Subcutaneous abdominal adipose tissue (tissue), 5 donors: ENCODE data around the gene KIAA2012.

Source experiments
- H3K27ac ChIP-seq: one replicate; pipeline ENCODE4 v1.7.0; 2013; ENCODE audit warnings: low read depth, mild to moderate bottlenecking, inconsistent platforms, low read length, moderate library complexity
- H3K27me3 ChIP-seq, 5 donors: one replicate each; pipeline ENCODE4 v1.7.0; 2013; ENCODE audit warnings: low read length in 5 of 5, inconsistent platforms in 1 of 5; ENCODE audit not compliant: control insufficient read depth in 5 of 5, insufficient read depth in 4 of 5
- H3K36me3 ChIP-seq, 5 donors: one replicate each; pipeline ENCODE4 v1.7.0; 2013; ENCODE audit warnings: low read length in 5 of 5; ENCODE audit not compliant: control insufficient read depth in 5 of 5, insufficient read depth in 5 of 5
- H3K4me1 ChIP-seq, 5 donors: one replicate each; pipeline ENCODE4 v1.7.0; 2013; ENCODE audit warnings: low read length in 5 of 5, mild to moderate bottlenecking in 3 of 5, moderate library complexity in 1 of 5; ENCODE audit not compliant: control insufficient read depth in 5 of 5, insufficient read depth in 5 of 5
- H3K4me3 ChIP-seq, 5 donors: one replicate each; pipeline ENCODE4 v1.7.0; 2013; ENCODE audit warnings: low read length in 5 of 5, low read depth in 1 of 5
- H3K9ac ChIP-seq, 5 donors: one replicate each; pipeline ENCODE4 v1.7.0; 2013; ENCODE audit warnings: low read length in 5 of 5, mild to moderate bottlenecking in 4 of 5, moderate library complexity in 3 of 5
- H3K9me3 ChIP-seq, 5 donors: one replicate each; pipeline ENCODE4 v1.7.0; 2013; ENCODE audit warnings: low read length in 5 of 5; ENCODE audit not compliant: control insufficient read depth in 5 of 5
- donor health status: healthy.
- donor health status: healthy.
- donor health status: healthy.
- donor health status: healthy.
- donor health status: healthy.

Gene KIAA2012

DNA sequence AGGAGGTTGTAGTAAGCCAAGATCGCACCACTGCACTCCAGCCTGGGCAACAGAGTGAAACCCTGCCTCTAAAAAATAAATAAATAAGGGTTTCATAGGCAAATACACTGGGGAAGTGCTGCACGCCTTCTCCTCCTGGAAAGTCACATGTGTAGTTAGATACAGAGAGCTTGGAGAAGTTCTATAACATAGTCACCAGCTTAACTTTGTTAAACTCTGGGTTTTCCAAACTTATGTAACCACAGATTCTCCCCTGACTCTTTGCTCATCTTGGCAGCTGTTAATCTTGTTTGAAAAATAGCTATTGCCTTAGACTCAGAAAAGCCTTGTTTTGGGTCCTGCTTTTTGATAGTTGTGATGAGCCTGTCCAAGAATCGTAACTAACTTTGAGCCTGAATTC is 25.2 kb downstream of the KIAA2012 start:
- Histone ChIP-seq H3K9ac (no peak overlapping the region), H3K27me3 (no peaks in the 10 kb centered on the region), H3K4me1 (no peaks in the 10 kb centered on the region), H3K9me3 (no peaks in the 10 kb centered on the region), H3K4me3 (no peak overlapping the region), H3K27ac (no peak overlapping the region), H3K36me3 (no peaks in the 10 kb centered on the region)

DNA sequence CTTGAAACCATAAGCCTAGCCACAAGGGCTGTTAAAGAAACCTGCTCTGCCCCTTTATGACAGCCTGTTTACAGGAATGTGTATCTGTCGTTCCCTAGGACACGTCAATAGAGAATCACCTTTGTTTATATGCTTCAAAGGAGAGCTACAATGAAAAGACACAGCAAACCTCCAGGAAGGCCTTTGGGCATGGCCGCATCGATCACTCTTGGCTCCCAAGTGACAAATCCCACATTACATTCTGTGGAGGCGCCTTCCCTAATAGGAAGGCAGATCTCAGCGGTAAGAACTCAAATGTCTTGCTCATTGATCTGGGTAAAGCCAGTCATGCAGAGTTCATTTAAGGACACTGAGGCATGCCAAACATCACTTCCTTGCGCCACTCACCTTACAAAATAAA is 26.5 kb downstream of the KIAA2012 start:
- Histone ChIP-seq H3K27ac (no peak overlapping the region), H3K9me3 (no peaks in the 10 kb centered on the region), H3K9ac (no peak overlapping the region), H3K36me3 (no peaks in the 10 kb centered on the region), H3K4me1 (no peaks in the 10 kb centered on the region), H3K4me3 (no peak overlapping the region), H3K27me3 (no peaks in the 10 kb centered on the region)

DNA sequence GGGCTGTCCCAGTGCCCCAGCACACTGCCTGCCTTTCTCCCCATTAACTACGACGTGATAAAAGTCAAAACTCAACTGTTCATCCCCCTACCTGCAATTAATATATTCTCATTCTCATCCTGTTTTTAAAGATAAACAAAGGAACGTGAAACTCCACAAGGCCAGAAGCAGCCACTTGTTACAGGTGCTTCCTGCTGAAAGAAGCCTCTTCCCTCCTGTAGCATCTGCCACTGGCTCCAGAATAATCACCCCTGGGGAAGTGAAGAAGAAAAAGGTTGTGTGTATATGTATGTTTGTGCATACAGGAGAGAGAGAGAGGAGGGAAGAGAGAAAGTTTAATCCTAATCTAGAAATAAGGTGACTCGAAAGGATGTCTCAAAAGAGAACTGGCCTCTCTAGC is 27.1 kb downstream of the KIAA2012 start:
- H3K9ac ChIP-seq: no peak overlapping the region
- H3K36me3 ChIP-seq: no peaks in the 10 kb centered on the region
- no peak overlapping the region for H3K4me3 ChIP-seq
- H3K9me3 ChIP-seq: no peaks in the 10 kb centered on the region
- H3K4me1 ChIP-seq: no peaks in the 10 kb centered on the region
- no peaks in the 10 kb centered on the region for H3K27me3 ChIP-seq
- H3K27ac ChIP-seq: no peak overlapping the region

DNA sequence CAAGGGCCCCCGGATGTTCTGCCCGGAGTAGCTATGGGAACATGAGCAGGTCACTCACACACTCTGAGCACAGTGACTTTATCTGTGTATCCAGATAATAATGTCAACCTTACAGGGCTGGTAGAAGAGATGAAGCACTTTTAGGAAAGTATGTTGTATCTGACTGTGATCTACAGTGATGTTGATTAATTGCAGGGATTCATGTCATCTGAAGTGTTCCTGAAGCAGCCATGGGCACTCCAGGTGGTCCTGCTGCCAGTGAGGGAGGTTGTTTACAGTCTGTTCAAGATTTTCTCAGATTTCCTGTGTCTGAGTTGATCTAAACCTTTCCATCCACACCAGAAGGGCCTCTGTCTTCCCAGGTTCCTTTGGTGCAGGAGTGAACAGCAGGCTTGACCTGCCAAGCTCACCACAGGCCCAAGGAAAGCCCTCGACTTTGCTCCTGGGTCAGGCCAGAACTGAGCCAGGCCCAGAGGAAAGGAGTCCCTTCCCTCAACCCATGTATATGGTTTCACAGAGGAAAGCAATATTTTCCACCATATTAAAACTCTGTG is 28.0 kb downstream of the KIAA2012 start:
- Histone ChIP-seq H3K4me1 (no peaks in the 10 kb centered on the region), H3K4me3 (no peak overlapping the region), H3K27ac (no peak overlapping the region), H3K9me3 (no peaks in the 10 kb centered on the region), H3K36me3 (no peaks in the 10 kb centered on the region), H3K9ac (no peak overlapping the region), H3K27me3 (peaks cover 0 to 3% (median 0%) of the 10 kb centered on the region in 5 donors)

DNA sequence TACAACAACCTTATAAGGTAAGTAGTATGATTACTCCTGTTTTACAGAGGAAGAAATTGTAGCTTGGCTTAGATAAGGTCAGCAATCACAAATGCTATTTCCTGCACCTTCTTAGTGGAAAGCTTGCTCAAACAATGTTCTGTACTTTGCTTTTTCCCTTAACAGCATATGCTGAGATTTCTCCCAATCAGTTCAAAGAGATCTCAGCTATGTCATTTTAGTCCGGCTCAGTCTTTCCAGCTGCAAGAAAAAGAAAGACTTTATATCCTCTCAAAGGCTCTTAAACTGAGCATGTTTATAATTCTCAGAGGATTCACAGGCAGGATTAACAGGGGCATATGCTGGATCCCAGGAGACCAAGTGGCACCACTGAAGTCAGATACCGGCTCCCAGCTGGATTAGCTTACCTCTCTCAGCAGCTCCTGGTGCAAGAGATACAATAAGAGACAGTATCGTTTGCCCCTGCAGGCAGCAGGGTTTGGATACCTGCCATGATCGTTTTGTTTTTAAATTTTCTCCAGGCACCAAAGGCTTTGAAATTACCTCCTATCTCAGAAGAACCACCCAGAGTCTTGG is 29.5 kb downstream of the KIAA2012 start:
- Histone ChIP-seq H3K27me3 (peaks cover 0 to 3% (median 0%) of the 10 kb centered on the region in 5 donors), H3K9ac (no peak overlapping the region), H3K4me1 (no peaks in the 10 kb centered on the region), H3K9me3 (no peaks in the 10 kb centered on the region), H3K36me3 (no peaks in the 10 kb centered on the region), H3K4me3 (no peak overlapping the region), H3K27ac (no peak overlapping the region)

DNA sequence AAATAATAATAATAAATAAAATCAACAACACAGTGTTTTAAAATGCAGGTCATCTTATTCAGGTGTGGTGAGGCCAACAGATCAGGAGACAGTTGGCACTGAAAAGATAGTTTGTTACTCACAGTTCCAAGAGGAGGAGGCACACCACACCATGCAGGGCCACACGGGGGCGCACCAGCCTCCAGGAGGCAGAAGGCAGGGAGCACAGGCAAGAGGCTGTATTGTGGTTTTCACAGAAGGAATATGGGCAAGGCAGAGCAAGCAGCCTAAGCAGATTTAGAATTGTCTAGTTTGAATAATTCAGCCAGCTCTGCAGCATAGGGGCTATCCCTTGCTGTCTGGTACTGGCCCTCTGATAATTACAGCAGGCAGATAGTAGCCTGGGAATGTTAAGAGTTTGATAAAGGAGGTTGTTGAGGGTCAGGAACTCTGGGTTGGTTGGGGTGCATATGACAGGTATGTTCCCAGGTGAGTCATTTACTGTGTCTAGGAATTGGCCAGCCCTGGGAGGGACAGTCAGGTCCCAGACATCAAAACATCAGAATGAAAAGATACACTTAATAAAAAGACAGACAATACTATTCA is 31.3 kb downstream of the KIAA2012 start:
- no peak overlapping the region for H3K4me3 ChIP-seq
- no peaks in the 10 kb centered on the region for H3K9me3 ChIP-seq
- H3K4me1 ChIP-seq: peaks cover 0 to 6% (median 3%) of the 10 kb centered on the region in 5 donors
- H3K9ac ChIP-seq: no peak overlapping the region
- peaks cover 0 to 3% (median 0%) of the 10 kb centered on the region in 5 donors for H3K27me3 ChIP-seq
- no peaks in the 10 kb centered on the region for H3K36me3 ChIP-seq
- H3K27ac ChIP-seq: no peak overlapping the region

DNA sequence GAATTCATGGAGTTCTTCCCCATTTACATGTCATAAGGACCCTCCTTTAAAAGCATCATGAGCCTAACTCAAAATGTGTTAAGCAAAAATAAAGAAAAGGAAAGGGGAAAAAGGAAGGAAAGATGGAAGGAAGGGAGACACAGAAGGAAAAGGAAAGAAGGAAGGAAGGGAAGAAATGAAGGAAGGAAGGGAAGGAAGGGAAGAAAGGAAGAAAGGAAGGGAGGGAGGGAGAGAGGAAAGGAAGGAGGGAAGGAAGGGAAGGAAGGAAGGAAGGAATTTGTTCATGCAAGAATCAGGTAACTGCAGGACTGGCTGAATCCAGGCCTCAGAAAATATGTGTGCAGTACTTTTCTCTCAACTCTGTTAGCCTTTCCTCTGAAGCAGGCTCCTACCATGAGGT is 32.0 kb downstream of the KIAA2012 start:
- no peak overlapping the region for H3K4me3 ChIP-seq
- no peaks in the 10 kb centered on the region for H3K36me3 ChIP-seq
- H3K27me3 ChIP-seq: peaks cover 0 to 3% (median 0%) of the 10 kb centered on the region in 5 donors
- H3K27ac ChIP-seq: no peak overlapping the region
- H3K9me3 ChIP-seq: no peaks in the 10 kb centered on the region
- H3K4me1 ChIP-seq: peaks cover 0 to 13% (median 10%) of the 10 kb centered on the region in 5 donors
- H3K9ac ChIP-seq: no peak overlapping the region

DNA sequence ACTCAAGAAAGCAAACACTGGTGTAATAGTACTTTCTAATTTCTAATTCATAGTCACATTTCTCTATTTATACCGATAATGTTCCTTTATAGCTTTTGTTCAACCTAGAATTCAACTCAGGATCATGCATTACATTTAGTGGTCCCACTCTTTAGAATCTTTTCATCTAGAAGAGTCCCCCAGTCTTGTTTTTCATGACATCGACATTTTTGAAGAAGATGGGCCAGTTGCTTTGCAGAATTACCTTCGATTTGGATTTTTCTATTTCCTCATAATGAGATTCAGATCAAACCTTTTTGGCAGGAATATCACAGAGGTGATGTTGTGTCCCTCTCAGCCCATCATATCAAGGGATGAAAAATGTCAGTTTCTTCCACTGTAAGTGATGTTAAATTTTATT is 35.3 kb downstream of the KIAA2012 start:
- H3K4me1 ChIP-seq: peaks cover 0 to 22% (median 14%) of the 10 kb centered on the region in 5 donors
- no peak overlapping the region for H3K9ac ChIP-seq
- H3K9me3 ChIP-seq: no peaks in the 10 kb centered on the region
- no peak overlapping the region for H3K27ac ChIP-seq
- H3K4me3 ChIP-seq: no peak overlapping the region
- H3K36me3 ChIP-seq: no peaks in the 10 kb centered on the region
- H3K27me3 ChIP-seq: peaks cover 0 to 7% (median 3%) of the 10 kb centered on the region in 5 donors

DNA sequence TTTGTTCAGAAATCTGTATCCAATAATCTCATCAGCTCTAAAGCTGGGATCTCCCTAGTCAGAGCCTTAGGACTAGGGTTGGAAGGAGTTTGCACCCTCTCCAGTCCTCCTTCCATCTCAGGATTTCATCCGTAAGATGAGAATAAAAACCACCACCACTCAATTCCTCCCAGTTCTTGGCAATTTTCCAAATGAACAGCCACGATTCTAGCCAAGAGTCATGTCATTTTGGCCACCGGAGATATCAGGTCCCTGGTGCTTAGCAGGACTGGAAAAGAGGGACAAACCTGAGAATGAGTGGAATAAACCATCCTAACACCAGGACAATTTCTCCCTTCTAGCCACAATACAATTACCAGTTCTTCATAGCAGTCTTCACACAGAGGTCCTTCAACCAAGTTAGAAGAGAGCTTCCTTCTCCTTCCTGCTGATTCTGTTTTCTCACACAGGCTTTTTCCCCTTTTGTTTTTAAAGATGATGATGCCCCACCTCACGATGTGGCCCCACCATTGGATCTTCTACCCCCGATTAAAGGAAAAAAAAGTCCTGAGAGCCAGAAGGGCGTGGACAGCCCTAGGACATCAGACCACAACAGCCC is 36.2 kb downstream of the KIAA2012 start:
- H3K27ac ChIP-seq: no peak overlapping the region
- H3K4me1 ChIP-seq: peaks cover 0 to 26% (median 14%) of the 10 kb centered on the region in 5 donors
- H3K9ac ChIP-seq: no peak overlapping the region
- H3K9me3 ChIP-seq: no peaks in the 10 kb centered on the region
- H3K4me3 ChIP-seq: no peak overlapping the region
- H3K36me3 ChIP-seq: no peaks in the 10 kb centered on the region
- peaks cover 0 to 7% (median 3%) of the 10 kb centered on the region in 5 donors for H3K27me3 ChIP-seq

DNA sequence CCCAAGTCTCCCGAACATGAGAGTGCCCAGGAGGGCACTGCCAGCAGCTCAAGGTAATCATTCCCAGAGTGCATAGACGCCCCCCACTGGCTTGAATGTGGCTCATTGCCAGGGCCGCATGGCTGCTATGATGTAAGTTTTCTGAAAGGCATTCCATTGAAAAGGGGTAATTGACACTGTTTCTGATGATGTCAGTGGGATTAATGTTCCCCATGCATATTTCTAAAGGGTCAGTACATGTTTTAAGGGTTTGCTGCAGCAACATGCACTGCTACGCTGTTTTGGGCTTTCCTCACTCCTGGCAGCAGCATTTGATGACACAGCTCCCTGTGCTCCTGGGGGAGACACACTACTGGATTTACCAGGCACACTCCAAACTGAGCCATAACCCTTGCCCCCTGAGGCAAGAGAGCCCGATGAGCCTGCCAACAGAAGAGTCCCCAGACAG is 36.7 kb downstream of the KIAA2012 start:
- H3K27me3 ChIP-seq: peaks cover 0 to 7% (median 3%) of the 10 kb centered on the region in 5 donors
- no peak overlapping the region for H3K9ac ChIP-seq
- H3K9me3 ChIP-seq: no peaks in the 10 kb centered on the region
- H3K36me3 ChIP-seq: no peaks in the 10 kb centered on the region
- no peak overlapping the region for H3K27ac ChIP-seq
- no peak overlapping the region for H3K4me3 ChIP-seq
- peaks cover 0 to 29% (median 15%) of the 10 kb centered on the region in 5 donors for H3K4me1 ChIP-seq
